ENCODE data around the gene ZP3.

DNA sequence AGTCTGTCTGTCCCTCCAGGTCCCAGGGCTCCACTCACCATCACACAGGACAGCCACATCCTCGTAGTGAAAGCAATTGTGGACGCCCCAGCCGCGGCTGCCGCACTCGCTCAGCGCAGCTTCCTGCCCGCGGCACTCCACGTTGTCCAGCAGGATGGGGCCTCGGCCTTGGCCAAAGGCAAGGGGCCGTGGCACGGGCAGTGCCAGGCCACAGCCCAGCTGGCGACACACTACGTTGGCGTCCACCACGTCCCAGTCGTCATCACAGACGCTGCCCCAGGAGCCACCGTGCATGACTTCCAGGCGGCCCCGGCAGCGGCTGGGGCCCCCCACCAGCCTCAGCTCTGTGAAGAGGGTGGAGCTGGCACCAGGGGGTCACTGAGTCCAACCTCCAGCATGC lies 24.5 kb upstream of the ZP3 start:
- TF ChIP-seq, protein P1, sequence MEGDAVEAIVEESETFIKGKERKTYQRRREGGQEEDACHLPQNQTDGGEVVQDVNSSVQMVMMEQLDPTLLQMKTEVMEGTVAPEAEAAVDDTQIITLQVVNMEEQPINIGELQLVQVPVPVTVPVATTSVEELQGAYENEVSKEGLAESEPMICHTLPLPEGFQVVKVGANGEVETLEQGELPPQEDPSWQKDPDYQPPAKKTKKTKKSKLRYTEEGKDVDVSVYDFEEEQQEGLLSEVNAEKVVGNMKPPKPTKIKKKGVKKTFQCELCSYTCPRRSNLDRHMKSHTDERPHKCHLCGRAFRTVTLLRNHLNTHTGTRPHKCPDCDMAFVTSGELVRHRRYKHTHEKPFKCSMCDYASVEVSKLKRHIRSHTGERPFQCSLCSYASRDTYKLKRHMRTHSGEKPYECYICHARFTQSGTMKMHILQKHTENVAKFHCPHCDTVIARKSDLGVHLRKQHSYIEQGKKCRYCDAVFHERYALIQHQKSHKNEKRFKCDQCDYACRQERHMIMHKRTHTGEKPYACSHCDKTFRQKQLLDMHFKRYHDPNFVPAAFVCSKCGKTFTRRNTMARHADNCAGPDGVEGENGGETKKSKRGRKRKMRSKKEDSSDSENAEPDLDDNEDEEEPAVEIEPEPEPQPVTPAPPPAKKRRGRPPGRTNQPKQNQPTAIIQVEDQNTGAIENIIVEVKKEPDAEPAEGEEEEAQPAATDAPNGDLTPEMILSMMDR (IDR thresholded peaks at IDR 0.05; ENCODE audit: borderline replicate concordance, extremely low read depth, low read length, poor library complexity, severe bottlenecking): no peak
- TF ChIP-seq EZH2 (IDR thresholded peaks at IDR 0.05; ENCODE audit: borderline replicate concordance, low read depth, low read length, severe bottlenecking): no peak
